HG03469 (cell line): Measurements from ENCODE around the gene SNX9.
"Not testable (repeated sequence)": the region's sequence is repeated elsewhere in the genome, so short reads cannot be mapped to it uniquely, and the experiment has no call there.

Experiments
- ATAC-seq: cut with Tn5 transposase; IDR thresholded peaks from one replicate; pipeline ENCODE4 v1.9.1; 2021; ENCODE audit warnings: mild to moderate bottlenecking, moderate library complexity, moderate number of reproducible peaks; ENCODE audit not compliant: unreplicated experiment

Gene SNX9

DNA sequence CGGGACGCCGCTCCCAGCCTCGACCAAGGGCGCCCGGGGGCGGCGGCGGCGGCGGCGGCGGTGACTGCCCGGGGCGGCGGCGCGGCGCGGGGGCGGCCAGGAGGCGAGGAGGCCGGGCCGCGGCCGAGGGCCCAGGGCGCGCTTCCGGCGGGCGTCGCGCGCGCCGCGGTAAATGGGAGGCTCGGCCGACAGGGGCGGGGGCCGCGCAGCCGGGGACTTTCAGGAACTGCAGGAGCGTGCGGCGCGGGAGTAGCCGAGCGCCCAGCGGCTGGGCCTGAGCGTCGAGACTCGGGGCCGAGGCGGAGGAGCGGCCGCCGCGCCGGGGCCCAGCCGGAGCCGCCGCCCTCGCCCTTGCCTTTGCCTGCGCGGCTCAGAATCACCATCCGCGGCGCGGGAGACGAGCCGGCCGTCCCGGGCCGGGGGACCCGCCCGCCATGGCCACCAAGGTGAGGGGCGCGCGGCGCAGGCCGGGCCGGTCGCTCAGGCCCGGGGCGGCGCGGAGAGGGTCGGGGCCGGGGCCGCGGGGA lies at the start of gene SNX9:
Gene SNX9, plus strand, starts transcription at position 246 of the 527 bp plus-strand sequence. Its CDS starts 189 bp downstream, at position 435.
- peak; percentile 52 for ATAC-seq

DNA sequence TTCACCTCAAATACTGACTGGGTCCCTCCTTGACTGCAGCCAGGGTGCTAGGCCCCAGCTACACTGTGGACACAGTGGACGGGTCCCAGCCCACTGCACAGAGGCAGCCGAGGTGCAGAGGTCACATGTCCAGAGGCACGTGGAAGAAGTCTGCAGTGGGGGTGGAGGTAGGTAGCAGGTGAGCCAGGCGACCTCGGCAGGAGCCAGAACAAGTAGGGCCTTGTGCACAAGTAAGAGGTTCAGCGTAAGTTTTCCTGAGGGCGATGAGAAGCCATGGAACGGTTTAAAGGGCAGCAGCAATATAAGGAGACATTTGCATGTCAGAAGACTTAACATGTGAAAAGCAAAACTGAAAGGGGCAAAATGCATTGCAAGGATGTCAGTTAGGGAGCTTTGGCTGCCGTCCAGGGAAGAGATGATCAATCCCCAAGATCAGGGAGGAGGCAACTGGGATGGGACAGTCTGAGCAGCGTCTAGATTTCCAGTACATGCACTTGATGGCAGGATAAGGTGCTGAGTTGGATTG lies 49.7 kb upstream of the SNX9 start:
- ATAC-seq, result no peak

- ATAC-seq, result no peak
Measured at GRCh38 chr6:157774153-157775135, 48.6 kb upstream of the SNX9 start.

GRCh38 chr6:157775376-157775775 lies 47.7 kb upstream of the SNX9 start:
- no peak for ATAC-seq

DNA sequence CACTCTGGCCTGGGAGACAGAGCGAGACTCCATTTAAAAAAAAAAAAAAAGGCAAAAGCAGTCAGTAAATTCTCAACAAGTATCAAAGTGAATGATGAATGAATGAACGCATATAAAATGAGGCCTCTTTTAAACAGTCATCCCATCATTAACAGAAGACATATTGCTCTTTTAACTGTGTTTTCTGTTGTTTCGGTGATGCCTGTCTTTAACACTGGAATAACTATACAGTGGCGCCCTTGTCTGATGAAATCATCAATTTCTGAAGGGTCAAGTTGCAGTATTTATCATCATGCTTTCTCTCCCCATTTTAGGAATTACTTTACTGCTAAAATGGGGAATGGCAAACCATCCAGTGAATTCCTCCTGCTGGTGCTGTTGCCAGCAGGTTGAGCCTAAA lies 45.7 kb upstream of the SNX9 start:
- ATAC-seq, result no peak

GRCh38 chr6:157778719-157779118 lies 44.3 kb upstream of the SNX9 start:
- ATAC-seq, result no peak

DNA sequence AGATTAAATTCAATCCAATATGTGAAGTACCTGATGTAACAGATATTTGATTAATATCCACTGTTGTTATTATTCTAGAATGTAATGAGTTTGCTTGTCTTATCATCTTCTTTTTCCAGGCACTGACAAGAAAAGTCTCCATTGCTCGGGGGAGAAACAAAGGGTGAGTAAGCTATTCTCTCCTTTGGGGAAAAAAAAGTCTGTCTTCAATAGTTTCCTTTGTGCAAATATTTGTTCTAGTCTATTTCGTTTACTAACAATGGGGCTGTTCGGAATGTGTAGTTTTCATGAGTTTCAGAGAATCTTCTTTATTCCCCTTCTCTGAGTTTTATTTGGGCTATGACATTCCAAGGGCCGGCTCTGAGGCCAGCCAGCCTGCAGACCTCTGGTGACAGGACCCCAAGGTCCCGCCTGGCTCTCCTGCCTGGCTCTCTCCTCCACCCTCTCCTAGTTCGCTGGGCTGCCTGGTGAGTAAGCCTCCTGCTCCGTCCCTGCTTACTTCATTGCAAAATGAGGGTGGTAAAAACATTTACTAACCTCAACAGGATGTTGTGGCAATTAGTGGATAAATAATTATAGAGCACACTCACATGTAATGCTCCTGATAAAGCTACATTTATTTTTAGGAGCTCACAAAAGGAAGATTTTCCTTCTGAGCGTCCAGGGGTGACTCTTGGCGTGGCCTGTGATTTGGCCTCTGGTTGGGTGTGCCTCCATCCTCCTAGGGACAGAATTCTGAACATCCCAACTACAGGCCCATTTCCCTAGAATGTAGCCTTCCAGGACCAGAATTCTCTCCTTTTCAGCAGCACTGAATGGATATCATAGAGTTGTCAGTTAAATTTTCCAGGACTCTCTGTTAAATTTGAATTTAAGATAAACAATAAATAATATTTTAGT lies 43.1 kb upstream of the SNX9 start:
- ATAC-seq, result no peak

DNA sequence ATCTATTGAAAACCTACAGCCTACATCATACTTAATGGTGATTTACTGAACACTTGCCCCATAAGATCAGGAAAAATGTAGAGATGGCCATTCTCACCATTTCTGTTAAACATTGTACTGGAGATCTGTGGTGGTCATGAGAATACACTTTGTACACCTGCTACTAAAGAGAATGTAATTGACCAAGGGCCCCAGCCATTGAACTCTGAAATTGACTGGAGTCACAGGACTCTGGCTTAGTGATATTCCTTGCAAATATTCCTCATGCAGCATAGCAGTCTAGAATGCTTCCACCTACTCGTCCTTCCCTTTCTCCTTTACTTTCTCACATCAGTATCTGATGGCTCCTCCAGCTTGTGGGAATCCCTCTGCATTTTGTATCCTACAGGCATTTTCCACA lies 37.4 kb upstream of the SNX9 start:
- no peak for ATAC-seq

DNA sequence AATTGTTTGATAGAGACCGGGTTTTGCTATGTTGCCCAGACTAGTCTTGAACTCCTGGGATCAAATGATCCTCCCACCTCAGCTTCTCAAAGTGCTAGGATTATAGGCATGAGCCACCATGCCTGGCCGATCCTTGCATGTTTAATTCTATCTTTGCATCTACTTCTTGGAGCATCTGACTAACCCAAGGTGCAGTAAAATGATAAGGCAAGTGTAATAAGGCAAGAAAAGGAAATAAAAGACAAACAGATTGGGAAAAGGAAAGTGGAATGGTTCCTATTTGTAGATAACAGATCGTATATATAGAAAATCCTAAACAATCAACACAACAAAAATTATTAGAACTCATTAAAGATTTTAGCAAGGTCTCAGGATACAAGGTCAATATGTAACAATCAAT lies 36.8 kb upstream of the SNX9 start:
- no peak for ATAC-seq

DNA sequence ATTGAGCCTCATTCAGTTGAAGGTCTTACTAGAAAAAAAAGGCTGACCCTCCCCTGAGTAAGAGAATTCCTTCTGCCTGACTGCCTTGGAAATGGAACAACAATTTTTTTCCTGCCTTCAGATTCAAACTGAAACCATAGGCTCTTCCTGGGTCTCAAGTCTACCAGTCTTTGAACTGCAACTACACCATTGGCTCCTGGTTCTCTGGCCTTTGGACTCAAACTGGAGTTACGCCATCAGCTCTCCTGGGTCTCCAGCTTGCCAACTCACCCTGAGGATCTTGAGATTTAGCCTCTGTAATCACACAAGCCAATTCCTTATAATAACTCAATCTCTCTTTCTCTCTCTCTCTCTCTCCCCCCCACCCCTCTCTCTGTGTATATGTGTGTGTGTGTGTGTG lies 36.0 kb upstream of the SNX9 start:
- ATAC-seq, result no peak

DNA sequence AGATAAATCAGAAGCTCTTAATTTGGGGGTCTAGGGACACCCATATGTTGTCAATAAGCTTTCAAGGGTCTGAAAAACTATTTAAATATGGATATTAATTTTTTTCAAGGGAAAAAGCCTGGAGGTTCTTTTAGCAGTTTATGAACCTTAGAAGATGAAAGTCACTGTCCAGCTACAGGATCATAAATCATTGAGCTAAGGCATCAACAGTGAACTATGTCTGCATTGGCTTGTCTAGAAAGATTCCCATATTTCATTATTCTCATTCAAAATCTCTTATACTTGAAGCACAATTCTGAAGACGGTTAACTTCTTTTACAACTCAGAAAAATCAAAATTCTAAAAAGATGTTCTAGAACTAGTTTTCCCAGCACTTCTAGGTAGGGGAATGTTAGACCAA lies 34.9 kb upstream of the SNX9 start:
- ATAC-seq, result no peak

- ATAC-seq, result no peak
Measured at GRCh38 chr6:157789297-157789696, 33.7 kb upstream of the SNX9 start.

DNA sequence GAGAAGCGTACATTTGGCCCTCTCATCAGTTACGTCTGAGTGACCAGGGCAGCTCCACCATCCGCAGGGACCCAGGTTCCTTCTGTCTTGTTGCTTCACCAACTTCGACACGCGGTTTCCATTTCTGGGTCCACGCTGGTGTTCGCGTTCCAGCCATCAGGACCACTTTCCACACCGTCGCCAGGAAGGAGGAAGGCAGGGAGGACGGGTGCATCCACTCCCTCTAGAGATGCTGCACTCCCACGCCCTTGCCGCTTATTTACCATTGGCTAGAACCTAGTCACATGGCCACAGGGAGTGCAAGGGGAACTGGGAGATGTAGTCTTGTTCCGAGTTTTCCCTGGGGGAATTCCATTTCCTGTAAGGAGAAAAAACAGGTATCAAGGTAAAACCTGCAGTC lies 33.2 kb upstream of the SNX9 start:
- no peak for ATAC-seq

DNA sequence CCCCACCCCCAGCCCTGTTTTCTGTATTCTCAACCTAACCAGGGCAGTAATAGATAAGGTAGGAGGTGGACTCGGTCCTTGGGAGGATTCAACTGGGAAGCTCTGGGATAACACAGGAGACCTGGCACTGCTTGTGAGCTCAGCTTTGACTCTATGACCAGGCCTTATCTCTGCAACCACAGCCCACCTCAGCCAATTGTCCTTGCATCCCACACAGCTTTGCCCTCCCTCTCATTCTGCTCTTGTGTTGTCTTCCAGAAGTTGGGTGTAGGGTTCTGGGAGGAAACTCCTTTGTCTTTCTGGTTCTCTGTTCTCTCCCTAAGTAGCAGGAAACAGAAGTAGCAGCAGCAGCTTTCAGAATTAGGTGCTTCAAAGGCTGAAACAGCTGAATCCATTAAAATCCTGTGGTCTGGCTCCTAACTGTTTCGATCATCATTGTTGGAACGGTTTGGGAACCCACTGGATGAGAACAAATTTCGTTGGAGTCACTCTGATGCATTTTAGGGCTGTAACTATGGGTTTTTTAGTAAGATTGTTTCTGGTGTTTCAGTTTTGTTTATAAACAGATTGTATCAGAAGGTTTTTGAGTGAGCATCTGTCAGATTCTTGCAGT lies 32.4 kb upstream of the SNX9 start:
- ATAC-seq, result no peak

DNA sequence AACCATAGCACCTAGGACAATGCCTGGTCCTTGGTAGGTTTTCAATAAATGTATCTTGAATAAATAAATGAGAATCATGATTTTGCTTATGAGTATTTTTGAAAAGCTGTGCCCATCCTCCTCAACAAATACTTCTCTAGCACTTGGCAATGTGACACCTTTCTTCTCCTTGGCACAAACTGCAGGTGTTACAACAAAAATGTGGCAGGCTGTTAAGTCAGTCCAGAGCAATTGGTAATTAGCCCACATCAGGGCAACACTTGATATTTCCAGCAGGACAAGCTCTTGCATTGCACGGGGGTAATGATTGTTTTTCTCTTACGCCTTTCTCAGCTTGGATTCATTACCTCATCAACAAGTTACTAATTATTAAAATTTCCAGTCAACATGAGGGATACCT lies 31.6 kb upstream of the SNX9 start:
- no peak for ATAC-seq

GRCh38 chr6:157792671-157793070 lies 30.4 kb upstream of the SNX9 start:
- ATAC-seq, result no peak

DNA sequence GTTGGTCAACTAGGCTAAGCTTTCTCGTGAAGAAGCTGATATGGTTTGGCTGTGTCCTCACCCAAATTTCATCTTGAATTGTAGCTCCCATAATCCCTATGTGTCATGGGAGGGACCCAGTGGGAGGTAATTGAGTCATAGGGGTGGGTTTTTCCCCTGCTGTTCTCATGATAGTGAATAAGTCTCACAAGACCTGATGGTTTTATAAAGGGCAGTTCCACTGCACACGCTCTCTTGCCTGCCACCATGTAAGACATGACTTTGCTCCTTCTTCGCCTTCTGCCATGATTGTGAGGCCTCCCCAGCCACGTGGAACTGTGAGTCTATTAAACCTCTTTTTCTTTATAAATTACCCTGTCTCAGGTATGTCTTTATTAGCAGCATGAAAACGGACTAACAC lies 29.0 kb upstream of the SNX9 start:
- not testable (repeated sequence) for ATAC-seq

DNA sequence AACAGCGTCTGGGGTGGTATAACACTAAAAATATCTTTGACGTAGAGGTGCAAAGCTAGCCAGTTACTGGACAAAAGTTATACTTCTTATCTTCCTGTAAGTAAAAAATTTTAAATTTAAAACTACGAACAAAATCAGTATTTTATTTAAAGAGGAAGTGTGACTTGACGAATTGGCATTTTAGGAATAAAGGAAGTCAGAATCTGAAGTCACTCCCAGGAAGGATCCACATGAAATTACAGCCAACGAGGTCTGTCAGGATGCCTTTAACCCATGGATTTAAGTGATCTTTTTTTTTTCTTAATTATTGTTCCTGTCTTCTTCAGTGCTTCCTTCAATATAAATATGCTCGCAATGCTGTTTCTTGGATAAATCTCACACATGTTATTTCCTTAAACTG lies 27.2 kb upstream of the SNX9 start:
- no peak for ATAC-seq

- ATAC-seq, result no peak
Measured at GRCh38 chr6:157798851-157799250, 24.2 kb upstream of the SNX9 start.

- ATAC-seq, result not testable (repeated sequence)
Measured at GRCh38 chr6:157799561-157799960, 23.5 kb upstream of the SNX9 start.
